GM06990 (cell line): ENCODE data around the gene ADAM11.
"Not testable (repeated sequence)": the region's sequence is repeated elsewhere in the genome, so short reads cannot be mapped to it uniquely, and the experiment has no call there.

Experiments used
- DNase-seq: peaks from one replicate; pipeline ENCODE4 v3.0.0-alpha.2; 2011; ENCODE audit not compliant: insufficient read length; ENCODE audit errors: extremely low read depth
- H3K27me3 ChIP-seq: replicated peaks from 2 replicates; pipeline ENCODE4 v1.6.0; 2011; ENCODE audit warnings: low read length; ENCODE audit not compliant: control insufficient read depth, insufficient read depth
- H3K36me3 ChIP-seq: 2 replicates; pipeline ENCODE4 v1.5.1; 2011; ENCODE audit warnings: low read length; ENCODE audit not compliant: control insufficient read depth, insufficient read depth
- H3K4me3 ChIP-seq: replicated peaks from 2 replicates; pipeline ENCODE4 v1.5.1; 2011; ENCODE audit warnings: low read depth, mild to moderate bottlenecking, control low read depth, low read length
- CTCF ChIP-seq: IDR thresholded peaks from 2 replicates; pipeline ENCODE4 v1.5.1; 2011; ENCODE audit warnings: low read length, control low read depth, mild to moderate bottlenecking, inconsistent platforms; ENCODE audit not compliant: insufficient read depth, poor library complexity, severe bottlenecking

ADAM11 gene

GRCh38 chr17:44758414-44759085 lies at the start of gene ADAM11:
ADAM11 (plus strand) TSS chr17:44758988; CDS start chr17:44759200, 212 bp downstream.
- Histone ChIP-seq H3K36me3 (no peaks in the 10 kb centered on the region; the same call in 1 of the 2 replicates), H3K4me3 (peak within 1 kb of the TSS; percentile 33; the same call in 1 of the 2 replicates), H3K27me3 (peaks cover 4% of the 10 kb centered on the region; the same call in 1 of the 2 replicates)
- no peak for DNase-seq
- no peak for TF ChIP-seq CTCF

- DNase-seq = no peak
- no peaks in the 10 kb centered on the region for H3K27me3 ChIP-seq
- peaks cover 2% of the 10 kb centered on the region; the same call in 1 of the 2 replicates for H3K36me3 ChIP-seq
- no peak overlapping the region for H3K4me3 ChIP-seq
- TF ChIP-seq CTCF = no peak
Measured at GRCh38 chr17:44719444-44719843, 39.3 kb upstream of the ADAM11 start.

DNA sequence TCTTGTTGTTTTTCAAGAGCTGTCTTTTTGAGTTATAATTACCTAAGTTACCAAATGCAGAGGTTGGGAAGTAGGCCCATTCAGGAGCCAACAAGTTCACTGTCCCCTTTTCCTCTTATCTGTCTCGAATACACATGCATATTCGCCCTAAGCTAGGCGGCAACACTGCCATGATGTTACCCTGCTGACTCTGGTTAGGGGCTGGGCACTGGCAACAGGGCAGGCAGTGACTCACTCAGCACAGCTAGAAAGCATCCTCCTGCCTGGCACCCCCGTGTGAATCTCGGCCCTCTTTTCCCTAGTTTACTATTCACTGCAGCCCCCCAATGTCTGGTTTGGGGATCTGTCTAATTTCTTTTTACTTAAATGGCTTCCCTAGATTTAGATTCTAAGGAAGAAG lies 36.5 kb upstream of the ADAM11 start:
- Histone ChIP-seq H3K4me3 (no peak overlapping the region), H3K27me3 (no peaks in the 10 kb centered on the region), H3K36me3 (peaks cover 2% of the 10 kb centered on the region; the same call in 1 of the 2 replicates)
- no peak for TF ChIP-seq CTCF
- DNase-seq = no peak

DNA sequence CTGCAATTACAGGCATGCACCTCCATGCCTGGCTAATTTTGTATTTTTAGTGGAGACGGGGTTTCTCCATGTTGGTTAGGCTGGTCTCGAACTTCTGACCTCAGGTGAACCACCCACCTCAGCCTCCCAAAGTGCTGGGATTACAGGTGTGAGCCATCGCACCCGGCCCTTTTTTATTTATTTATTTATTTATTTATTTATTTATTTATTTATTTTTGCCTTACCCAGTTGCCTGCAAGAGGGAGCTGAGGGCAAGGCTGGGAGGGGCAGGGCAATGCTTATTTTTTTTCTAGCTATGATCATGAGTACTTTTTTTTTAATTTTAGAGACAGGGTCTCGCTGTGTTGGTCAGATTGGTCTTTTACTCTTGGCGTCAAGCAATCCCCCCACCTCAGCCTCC lies 32.7 kb upstream of the ADAM11 start:
- H3K36me3 ChIP-seq, H3K4me3 ChIP-seq: not testable (repeated sequence)

GRCh38 chr17:44733753-44734152 lies 25.0 kb upstream of the ADAM11 start:
- no peak overlapping the region for H3K4me3 ChIP-seq
- DNase-seq = no peak
- no peaks in the 10 kb centered on the region for H3K27me3 ChIP-seq
- TF ChIP-seq CTCF = no peak
- peaks cover 20% of the 10 kb centered on the region for H3K36me3 ChIP-seq

More for the DNA sequence above, 32.7 kb upstream of the ADAM11 start:
- not testable (repeated sequence) for DNase-seq, H3K27me3 ChIP-seq

- TF ChIP-seq CTCF = no peak
- H3K27me3 ChIP-seq = no peaks in the 10 kb centered on the region
- H3K4me3 ChIP-seq = no peak overlapping the region
- peaks cover 19% of the 10 kb centered on the region for H3K36me3 ChIP-seq
- DNase-seq = no peak
Measured at GRCh38 chr17:44734272-44734671, 24.5 kb upstream of the ADAM11 start.
